ENCODE data around the gene DNTTIP2.
A peak's percentile ranks its signal among the peaks of the same experiment; 100 is the strongest.

The DNTTIP2 gene

DNA sequence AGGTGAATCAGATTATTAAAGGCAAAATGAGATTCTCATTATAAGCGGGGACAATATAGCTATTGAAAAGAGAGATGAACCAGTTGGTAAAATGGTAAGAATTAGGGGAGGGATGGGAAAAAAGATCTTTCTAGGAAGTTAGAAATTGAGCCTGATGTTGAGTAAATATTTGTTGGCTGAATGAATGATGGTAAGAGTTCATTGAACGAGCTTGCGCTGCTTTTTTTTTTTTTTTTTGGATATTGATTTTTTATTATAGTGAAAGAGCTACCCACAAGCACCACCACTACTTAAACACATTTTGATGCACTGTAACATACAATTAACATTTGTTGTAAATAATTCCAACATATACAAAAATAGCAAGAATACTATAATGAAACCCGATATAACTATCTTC is 31.3 kb upstream of the DNTTIP2 start:
- Histone ChIP-seq H3K27me3 (ENCODE audit: control insufficient read depth, insufficient read depth, low read length) (no peaks in the 10 kb centered on the region), H2AFZ (peak overlapping the region; percentile 72), H3K79me2 (no peaks in the 10 kb centered on the region), H3K9ac (no peak overlapping the region), H3K4me2 (ENCODE audit: low read length) (peak overlapping the region; percentile 80), H3K4me3 (ENCODE audit: low read depth, low read length) (no peak overlapping the region), H3K36me3 (ENCODE audit: control insufficient read depth, insufficient read depth, low read length) (no peaks in the 10 kb centered on the region), H3K9me3 (ENCODE audit: control insufficient read depth, low read length) (no peaks in the 10 kb centered on the region), H3K4me1 (peaks cover 5% of the 10 kb centered on the region), H3K27ac (peak overlapping the region; percentile 66)
- no peak for TF ChIP-seq CTCF (IDR thresholded peaks at IDR 0.05)

DNA sequence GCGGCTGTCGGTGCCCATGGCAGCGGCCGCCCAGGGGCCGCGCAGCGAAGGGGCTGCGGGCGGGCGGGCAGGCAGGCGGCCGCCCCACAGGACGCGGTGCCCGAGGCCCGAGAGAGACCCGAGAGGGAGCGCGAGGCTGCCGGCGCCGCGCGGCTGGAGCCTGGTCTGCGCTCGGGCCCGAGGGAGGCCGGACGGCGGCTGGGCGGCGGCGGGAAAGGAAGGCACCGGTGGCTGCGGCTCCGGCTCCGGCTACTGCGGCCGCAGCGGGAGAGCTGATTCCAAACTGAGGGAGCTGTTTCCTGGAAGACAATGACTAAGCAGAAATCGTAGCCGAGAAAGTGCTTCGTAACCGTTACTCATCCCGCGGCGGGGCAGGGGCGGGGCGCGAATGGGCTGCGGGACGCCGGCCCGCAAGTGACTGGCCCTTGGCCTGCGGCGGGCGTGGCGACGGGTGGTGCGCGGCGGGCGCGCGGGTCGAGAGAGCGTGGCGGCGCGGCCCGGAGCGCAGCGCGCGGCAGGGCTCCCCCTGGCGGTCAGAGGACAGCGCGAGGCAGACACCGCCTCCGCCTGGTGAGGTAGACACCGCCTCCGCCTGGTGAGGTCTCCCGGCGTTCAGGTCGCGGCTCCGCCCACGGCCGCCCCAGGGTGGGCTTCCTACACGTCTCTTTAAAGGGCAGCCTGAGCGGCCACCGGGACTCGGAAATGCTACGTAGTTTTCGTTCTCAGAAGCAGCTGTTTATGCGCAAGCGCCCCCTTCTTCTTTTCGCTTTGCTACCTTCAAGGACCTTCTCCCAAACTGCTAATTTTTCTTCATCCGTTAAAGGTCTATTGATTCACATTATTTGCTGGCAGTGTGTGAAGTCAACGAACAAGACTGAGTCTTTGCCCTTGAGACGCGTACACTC is 30.4 kb upstream of the DNTTIP2 start, which contains the start of gene GCLM:
GCLM (minus strand) TSS at position 285 of the 905 bp plus-strand sequence; CDS start at position 18, 267 bp downstream.
- H3K4me2 ChIP-seq (ENCODE audit: low read length): peak within 1 kb of the TSS; percentile 80
- no peak within 1 kb of the TSS for H3K9ac ChIP-seq
- no peaks in the 10 kb centered on the region for H3K27me3 ChIP-seq (ENCODE audit: control insufficient read depth, insufficient read depth, low read length)
- TF ChIP-seq CTCF (IDR thresholded peaks at IDR 0.05): peak; percentile 67
- peak within 1 kb of the TSS; percentile 66 for H3K27ac ChIP-seq
- peaks cover 5% of the 10 kb centered on the region for H3K4me1 ChIP-seq
- peak within 1 kb of the TSS; percentile 64 for H3K4me3 ChIP-seq (ENCODE audit: low read depth, low read length)
- H3K79me2 ChIP-seq: no peaks in the 10 kb centered on the region
- no peaks in the 10 kb centered on the region for H3K9me3 ChIP-seq (ENCODE audit: control insufficient read depth, low read length)
- no peaks in the 10 kb centered on the region for H3K36me3 ChIP-seq (ENCODE audit: control insufficient read depth, insufficient read depth, low read length)
- peak within 1 kb of the TSS; percentile 72 for H2AFZ ChIP-seq

DNA sequence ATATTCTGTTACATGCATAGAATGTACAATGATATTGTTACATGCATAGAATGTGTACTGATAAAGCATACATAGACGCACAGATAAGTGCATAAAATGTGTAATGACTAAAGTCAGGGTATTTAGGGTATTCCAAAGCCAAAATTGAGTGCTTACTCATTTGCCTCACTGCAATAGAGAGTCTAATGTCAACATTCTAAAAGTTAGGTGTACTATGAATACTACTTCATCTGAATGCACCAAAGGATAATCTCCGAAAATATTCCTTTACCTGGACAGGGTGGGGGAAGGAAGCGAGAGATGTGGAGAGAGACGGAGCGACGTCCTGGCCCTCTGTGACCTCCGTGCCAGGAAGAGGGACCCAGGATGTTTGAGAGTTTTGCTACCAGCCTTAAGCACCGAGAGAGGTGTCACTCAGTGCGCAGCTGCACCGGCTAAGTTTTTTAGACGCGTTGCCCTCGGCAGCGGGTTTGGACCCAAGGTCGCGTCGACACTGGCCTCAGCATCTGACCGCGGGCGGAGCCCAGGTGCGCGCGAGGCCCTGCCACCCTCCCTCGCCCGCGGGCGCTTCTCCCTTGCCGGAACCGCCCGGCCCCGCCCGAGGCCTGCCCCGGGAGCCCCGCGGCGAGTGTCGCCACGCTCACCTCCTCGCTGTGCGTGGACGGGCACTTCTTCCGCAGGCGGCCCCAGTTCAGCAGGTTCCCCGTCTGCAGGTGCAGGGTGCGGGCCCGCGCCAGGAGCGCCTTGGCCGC is 29.6 kb upstream of the DNTTIP2 start:
- peaks cover 5% of the 10 kb centered on the region for H3K4me1 ChIP-seq
- peak overlapping the region; percentile 72 for H2AFZ ChIP-seq
- no peaks in the 10 kb centered on the region for H3K27me3 ChIP-seq (ENCODE audit: control insufficient read depth, insufficient read depth, low read length)
- no peaks in the 10 kb centered on the region for H3K79me2 ChIP-seq
- H3K4me3 ChIP-seq (ENCODE audit: low read depth, low read length): peak overlapping the region; percentile 64
- H3K27ac ChIP-seq: peak overlapping the region; percentile 65
- H3K36me3 ChIP-seq (ENCODE audit: control insufficient read depth, insufficient read depth, low read length): no peaks in the 10 kb centered on the region
- H3K4me2 ChIP-seq (ENCODE audit: low read length): peak overlapping the region; percentile 80
- no peaks in the 10 kb centered on the region for H3K9me3 ChIP-seq (ENCODE audit: control insufficient read depth, low read length)
- no peak for TF ChIP-seq CTCF (IDR thresholded peaks at IDR 0.05)
- no peak overlapping the region for H3K9ac ChIP-seq

GRCh38 chr1:93907718-93908117 is 28.7 kb upstream of the DNTTIP2 start:
- H3K36me3 ChIP-seq (ENCODE audit: control insufficient read depth, insufficient read depth, low read length): no peaks in the 10 kb centered on the region
- TF ChIP-seq CTCF (IDR thresholded peaks at IDR 0.05): no peak
- no peaks in the 10 kb centered on the region for H3K27me3 ChIP-seq (ENCODE audit: control insufficient read depth, insufficient read depth, low read length)
- no peaks in the 10 kb centered on the region for H3K79me2 ChIP-seq
- peak overlapping the region; percentile 64 for H3K4me3 ChIP-seq (ENCODE audit: low read depth, low read length)
- H2AFZ ChIP-seq: no peak overlapping the region
- peaks cover 5% of the 10 kb centered on the region for H3K4me1 ChIP-seq
- peak overlapping the region; percentile 34 for H3K4me2 ChIP-seq (ENCODE audit: low read length)
- H3K9me3 ChIP-seq (ENCODE audit: control insufficient read depth, low read length): no peaks in the 10 kb centered on the region
- no peak overlapping the region for H3K27ac ChIP-seq
- no peak overlapping the region for H3K9ac ChIP-seq
